Suprapubic skin (tissue), 4 donors: ENCODE results near the gene SMG9.

ENCODE experiments used
- CTCF ChIP-seq, 2 donors: fragments of 200-600 bp in 1 of 2; fragments of 450-650 bp in 1 of 2; sonication (generic) in 1 of 2; IDR thresholded peaks; one replicate each; pipeline ENCODE4 v1.5.1; 2016 to 2019; ENCODE audit warnings: antibody characterized with exemption in 2 of 2, mild to moderate bottlenecking in 1 of 2, moderate library complexity in 1 of 2
- EP300 ChIP-seq: sonication (generic); formaldehyde crosslinking; IDR thresholded peaks from one replicate; pipeline ENCODE4 v1.6.1; 2017; ENCODE audit warnings: antibody characterized with exemption
- POLR2A ChIP-seq, 2 donors: fragments of 450-650 bp; IDR thresholded peaks; one replicate each; pipeline ENCODE4 v1.6.1; 2017; ENCODE audit warnings: antibody characterized with exemption in 2 of 2, mild to moderate bottlenecking in 2 of 2, moderate library complexity in 2 of 2
- POLR2AphosphoS5 ChIP-seq, 3 donors: sonication (generic); formaldehyde crosslinking; IDR thresholded peaks; one replicate each; pipeline ENCODE4 v1.6.1; 2017; ENCODE audit warnings: antibody characterized with exemption in 3 of 3

GRCh38 chr19:43699506-43700394 lies 55.0 kb downstream of the SMG9 start:
- TF ChIP-seq CTCF (IDR thresholded peaks at IDR 0.05), result no peak
- no peak for TF ChIP-seq POLR2A (IDR thresholded peaks at IDR 0.05)
- TF ChIP-seq EP300, result no peak
- TF ChIP-seq POLR2AphosphoS5 (IDR thresholded peaks at IDR 0.05), result no peak
